Measurements from ENCODE around the gene NPAS2.

The NPAS2 gene

DNA sequence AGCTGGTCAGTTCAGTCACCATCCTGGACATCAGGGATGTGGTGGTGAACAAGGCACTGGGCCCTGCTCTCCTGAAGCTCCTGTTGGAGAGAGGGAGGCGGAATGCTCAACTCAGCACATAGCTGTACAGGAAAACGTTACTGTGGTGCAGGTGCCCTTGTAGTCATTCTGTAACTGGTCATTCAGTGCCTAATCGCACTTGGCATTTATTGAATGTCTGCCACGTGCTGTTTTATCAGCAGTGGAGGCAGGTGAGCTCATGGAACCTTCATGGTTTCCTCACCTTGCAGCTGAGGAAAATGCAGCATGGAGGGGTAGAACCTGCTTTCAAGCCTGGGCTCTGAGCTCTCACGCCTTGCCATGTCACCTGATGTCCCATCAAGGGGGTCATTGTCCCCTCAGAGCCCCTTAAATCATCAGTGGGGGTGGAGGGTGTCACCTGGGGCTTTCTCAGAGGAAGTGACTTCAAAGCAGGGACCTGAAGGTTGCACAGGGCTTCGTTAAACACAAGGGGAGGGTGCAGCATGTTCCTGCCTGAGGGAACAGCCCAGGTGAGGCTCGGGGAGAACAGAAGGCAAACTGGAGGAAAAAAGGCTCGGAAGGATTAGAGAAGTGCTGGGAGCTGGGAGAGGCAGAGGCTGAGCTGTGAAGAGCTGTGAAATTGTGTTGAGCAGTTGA, 126.1 kb downstream of the NPAS2 start:
- no peak for DNase-seq

GRCh38 chr2:100948942-100949811, 129.2 kb downstream of the NPAS2 start:
- no peak for DNase-seq

DNA sequence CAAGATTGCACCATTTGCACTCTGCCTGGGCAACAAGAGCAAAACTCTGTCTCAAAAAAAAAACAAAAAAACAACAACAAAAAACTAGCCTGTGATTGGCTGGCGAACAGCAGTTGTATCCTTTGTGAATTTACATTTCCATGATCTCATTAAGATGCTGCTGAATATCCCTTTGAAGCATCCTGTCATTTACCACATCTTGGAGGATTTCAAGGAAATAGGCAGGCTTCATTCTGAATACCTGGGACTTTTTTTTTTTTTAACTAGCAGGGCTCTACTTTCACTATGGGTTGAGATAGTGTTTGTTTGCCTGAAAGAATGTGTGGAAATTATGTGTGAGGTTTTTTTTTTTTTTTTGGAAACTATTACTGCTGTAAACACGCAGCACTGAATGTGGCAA, 132.6 kb downstream of the NPAS2 start:
- no peak for DNase-seq

GRCh38 chr2:100953406-100954043, 133.6 kb downstream of the NPAS2 start:
- DNase-seq: peak in 1 of 2 donors; percentile 9

DNA sequence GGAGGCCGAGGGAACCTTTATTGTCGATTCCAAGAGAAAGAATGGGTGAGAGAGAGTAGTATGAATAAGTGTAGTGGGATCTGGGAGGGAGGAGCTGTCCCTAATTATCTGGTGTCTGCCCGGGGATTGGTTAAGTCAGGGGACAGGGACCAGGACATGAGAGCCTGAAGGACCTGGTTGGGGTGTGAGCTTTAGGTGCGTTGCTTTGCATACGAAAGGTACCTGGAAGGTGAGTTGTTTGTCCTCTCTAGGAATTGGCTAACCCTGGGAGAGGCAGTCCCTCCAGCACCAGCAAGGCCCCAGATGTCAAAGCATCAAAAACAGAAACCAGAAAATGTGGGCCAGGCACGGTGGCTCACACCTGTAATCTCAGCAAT, 134.1 kb downstream of the NPAS2 start:
- no peak for DNase-seq

- DNase-seq: no peak
Observed at GRCh38 chr2:100955226-100955625, 135.3 kb downstream of the NPAS2 start.

DNA sequence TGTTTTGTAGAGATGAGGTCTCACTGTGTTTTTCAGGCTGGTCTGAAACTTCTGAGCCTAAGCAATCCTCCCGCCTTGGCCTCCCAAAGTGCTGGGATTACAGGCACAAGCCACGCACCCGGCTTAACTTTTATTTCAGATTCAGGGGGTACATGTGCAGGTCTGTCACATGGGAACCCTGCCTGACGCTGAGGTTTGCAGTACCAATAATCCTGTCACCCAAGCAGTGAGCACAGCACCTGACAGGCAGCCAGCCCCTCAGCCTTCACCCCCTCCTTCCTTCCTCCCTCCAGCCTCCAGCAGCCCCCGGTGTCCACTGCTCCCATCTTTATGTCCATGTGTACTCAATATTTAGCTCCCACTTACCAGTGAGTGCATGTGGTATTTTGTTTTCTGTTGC, 136.1 kb downstream of the NPAS2 start:
- DNase-seq: no peak

DNA sequence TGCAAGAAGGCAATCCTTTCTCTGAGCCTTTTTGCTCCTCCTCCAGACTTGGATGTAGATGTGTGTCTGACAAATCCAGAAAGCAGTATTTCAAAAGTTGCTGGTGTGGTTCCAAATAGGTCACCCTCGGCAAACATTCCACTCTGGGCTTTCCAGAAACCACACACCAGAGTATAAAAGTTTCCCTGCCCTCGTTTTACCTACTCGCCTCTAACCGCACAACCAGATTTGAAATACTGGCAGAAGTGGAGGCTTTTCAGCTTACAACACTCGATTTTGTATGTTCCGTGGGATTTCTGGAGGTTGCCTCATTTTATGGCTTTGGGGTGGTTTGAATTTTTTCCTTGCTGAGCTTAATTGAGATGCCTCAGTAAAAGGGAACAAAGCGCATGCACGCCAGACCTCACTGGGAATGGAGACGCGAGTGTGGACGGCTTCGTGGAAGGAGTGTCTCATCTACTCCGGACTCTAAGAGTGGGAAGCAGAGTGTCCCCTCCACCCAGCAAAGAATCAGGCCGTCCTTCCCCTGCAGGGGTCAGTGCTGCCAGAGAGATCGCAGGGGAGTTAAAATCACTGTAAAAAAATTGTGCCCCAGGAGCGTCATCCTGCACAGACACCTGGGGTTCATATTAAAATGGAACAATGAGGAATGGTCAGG, 138.2 kb downstream of the NPAS2 start:
- DNase-seq: no peak

DNA sequence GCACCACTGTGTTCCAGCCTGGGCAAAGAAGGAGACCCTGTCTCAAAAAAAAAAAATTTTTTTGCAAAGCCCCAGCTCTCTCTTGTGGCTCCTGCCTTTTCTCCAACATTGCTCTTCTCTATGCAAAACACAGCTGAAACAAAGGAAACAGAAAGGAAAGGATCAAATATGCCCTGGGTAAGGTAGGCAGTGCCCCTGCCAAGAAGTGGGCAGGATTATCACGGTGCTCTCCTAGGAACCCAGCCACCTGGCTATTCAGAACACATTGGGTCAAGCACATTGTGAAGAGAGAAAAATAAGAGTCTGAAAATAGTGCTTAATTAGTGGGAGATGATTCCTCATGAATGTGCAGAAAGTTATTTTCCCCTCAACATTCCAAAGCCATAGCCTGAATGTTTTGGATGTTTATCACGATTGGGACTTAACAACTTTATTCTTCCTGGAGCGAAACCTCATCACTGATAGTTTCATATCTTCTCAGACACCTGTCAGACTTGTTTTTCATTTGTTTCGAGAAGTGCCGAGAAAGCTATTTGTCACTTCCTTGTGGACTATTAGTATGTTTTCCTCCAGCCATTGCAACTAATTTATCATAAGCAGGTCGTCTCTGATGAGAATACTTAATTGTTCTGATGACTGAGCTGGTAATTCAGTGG, 139.4 kb downstream of the NPAS2 start:
- DNase-seq: no peak

GRCh38 chr2:100960688-100961087, 140.7 kb downstream of the NPAS2 start:
- no peak for DNase-seq

DNA sequence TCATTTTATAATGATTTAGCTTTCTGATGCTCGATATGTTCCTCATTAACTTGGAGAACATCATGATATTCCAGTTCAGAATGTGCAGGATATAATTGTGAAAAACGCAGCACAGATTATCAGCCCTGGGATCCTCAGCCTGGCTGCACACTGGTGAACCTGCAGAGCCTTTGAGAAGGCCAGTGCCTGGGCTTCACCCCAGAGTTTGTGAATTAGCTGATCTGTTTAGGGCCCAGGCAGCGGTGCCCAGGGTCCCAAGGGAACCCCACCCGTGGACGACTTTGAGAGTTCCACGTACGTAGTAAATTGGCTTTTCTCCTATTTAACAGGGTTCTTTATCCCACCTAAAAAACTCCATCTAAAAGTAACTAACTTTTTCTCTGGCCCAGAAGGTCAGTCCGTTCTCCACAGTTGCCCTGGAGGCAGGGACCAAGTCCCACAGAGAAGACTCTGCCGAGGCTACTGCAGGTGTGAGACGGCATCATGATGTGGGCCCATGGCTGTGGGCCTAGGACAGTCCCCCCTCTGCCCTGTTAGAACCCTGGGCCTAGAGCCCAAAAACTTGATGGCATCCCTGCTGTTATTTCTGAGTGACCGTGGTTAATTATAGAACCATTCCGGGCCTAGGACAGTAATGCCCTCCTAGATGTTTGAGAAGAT, 142.6 kb downstream of the NPAS2 start:
- no peak for DNase-seq

GRCh38 chr2:100963026-100963375, 143.1 kb downstream of the NPAS2 start:
- no peak for DNase-seq

DNA sequence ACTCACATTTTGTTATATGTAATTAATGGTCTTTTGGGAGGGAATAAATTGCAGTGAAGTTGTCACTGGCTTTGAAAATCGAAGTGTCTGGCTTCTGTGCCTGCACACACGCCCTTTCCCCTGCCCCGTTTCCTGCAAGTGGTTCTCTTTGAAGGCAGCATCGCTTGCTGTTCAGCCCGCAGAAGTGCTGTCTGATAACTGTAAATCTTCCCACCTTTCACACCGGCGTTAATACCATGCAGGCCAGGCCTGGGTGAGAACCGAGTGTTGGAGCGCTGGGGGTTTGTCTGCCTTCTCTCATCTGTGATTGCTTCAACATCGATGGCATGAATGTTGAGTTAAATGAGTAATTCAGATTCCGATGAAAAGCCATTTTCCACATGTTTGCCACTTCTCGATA, 144.3 kb downstream of the NPAS2 start:
- no peak for DNase-seq

DNA sequence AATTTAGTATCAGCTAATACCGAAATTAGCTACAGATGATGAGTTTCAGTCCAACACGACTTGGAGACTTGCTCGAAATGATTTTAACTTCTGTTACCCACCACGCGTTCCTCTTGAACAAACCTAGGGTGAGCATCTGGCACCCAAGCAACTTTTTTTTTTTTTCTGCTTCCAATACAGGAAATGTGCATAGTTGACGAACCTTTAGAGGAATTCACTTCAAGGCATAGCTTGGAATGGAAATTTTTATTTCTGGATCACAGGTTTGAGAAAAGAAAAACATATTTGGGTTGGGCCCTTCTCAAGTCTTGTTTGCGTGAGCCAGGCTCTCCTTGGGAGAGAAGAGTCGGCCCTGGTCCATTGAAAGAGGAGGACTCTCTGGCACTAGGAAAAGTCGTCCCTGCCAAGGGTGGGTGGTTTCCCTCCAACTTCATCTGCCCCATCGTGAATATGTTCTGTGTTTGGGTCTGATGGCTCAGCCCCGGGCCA, 144.8 kb downstream of the NPAS2 start:
- no peak for DNase-seq

GRCh38 chr2:100965596-100965995, 145.7 kb downstream of the NPAS2 start:
- no peak for DNase-seq

GRCh38 chr2:100967716-100968115, 147.8 kb downstream of the NPAS2 start:
- no peak for DNase-seq

DNA sequence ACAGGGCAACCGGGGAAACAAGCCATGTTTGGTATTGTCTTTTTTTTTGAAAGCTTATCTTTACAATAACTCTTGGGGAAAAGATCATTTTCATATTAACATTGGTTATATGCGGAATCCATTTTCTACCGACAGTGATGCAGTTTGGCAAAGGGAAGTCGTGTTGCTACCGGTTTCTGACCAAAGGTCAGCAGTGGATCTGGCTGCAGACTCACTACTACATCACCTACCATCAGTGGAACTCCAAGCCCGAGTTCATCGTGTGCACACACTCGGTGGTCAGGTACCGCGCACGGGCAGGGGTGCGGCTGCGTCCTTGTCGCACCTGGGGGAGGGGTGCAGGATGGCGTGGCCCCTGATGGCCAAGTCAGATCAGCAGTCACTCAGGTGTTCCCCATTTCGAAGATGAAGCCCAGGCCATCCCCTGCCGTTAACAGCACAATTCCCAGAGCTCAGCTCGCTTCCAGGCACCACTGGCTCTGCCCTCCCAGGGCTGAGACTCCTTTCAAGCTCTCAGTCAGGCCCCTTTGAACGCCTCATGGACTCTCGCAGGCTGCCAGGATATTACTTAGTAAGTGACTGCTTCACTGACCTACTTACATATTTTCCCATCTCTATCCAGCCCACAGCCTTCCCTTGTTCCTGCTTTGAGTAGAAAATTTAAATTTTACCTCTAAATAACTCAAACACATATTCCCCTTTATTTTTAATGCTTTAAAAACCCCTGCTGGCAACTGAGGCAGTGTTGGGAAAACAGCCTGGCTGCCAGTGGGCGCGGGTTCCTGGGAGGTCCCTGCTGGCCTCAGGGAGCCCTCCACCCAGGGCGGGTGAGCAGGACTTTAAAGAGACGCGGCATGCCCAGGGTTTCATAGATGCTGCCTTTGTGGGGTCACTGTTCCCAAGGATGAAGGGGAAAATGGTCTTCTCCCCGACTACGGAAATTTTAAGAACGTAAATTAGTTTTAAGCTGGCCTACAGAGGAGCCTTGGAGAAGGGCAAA, 148.5 kb downstream of the NPAS2 start:
- no peak for DNase-seq

- no peak for DNase-seq
Observed at GRCh38 chr2:100969998-100970397, 150.1 kb downstream of the NPAS2 start.

DNA sequence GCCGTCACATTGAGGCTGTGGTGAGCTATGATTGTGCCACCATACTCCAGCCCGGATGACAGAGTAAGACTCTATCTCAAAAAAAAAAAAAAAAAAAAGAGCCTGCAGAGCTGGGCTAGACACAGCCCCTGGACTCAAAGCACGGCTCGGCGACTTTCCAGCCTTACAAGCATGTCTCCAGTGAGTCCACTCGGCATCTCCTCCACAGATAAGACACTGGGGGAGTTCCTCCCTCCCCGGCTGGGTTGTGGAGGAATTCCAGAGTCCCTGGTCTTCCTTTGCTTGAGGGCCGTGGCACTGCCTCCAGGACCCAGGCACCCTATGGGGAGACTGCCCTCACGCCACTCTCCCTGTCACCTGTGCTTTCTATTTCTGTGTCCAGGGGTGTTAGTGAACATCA, 151.3 kb downstream of the NPAS2 start:
- no peak for DNase-seq

DNA sequence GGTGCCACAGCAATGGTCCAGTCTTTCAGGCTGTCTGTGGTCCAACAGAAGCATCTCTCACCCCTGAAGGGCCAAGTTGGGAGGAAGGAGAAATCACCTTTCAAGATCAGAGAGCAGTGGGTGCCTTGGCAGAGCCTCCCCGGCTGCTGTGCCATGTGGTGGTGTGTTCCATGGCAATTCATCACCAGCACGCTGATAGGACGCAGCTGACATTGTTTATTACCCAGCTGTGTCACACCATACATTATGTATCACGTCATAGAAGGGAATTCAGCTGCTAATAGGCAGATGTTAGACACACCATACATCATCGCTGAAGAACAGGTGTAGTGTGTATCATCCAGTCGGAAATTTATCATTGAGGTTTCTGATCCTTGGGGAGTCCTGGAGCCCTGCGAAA, 152.5 kb downstream of the NPAS2 start:
- DNase-seq: no peak
